ENCODE data around the gene HBA2.
"Not testable (repeated sequence)": the region's sequence is repeated elsewhere in the genome, so short reads cannot be mapped to it uniquely, and the experiment has no call there.

HBA2 gene

DNA sequence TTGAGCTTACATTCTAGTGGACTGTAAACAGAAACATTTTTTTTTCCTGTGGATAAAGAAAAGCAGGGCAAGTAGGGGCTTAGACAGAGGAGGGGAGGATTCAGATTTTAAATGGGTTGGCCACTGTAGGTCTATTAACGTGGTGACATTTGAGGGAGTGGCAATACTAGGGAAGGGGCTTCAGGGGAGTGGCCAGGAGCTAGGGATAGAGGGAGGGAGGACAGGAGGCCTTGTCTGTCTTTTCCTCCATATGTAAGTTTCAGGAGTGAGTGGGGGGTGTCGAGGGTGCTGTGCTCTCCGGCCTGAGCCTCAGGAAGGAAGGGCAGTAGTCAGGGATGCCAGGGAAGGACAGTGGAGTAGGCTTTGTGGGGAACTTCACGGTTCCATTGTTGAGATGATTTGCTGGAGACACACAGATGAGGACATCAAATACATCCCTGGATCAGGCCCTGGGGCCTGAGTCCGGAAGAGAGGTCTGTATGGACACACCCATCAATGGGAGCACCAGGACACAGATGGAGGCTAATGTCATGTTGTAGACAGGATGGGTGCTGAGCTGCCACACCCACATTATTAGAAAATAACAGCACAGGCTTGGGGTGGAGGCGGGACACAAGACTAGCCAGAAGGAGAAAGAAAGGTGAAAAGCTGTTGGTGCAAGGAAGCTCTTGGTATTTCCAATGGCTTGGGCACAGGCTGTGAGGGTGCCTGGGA, 13.4 kb upstream of the HBA2 start:
- DNase-seq = no peak

DNA sequence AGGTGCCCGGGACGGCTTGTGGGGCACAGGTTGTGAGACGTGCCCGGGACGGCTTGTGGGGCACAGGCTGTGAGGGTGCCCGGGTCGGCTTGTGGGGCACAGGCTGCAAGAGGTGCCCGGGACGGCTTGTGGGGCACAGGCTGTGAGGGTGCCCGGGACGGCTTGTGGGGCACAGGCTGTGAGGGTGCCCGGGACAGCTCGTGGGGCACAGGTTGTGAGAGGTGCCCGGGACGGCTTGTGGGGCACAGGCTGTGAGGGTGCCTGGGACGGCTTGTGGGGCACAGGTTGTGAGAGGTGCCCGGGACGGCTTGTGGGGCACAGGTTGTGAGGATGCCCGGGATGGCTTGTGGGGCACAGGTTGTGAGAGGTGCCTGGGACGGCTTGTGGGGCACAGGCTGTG, 12.4 kb upstream of the HBA2 start:
- DNase-seq = not testable (repeated sequence)

DNA sequence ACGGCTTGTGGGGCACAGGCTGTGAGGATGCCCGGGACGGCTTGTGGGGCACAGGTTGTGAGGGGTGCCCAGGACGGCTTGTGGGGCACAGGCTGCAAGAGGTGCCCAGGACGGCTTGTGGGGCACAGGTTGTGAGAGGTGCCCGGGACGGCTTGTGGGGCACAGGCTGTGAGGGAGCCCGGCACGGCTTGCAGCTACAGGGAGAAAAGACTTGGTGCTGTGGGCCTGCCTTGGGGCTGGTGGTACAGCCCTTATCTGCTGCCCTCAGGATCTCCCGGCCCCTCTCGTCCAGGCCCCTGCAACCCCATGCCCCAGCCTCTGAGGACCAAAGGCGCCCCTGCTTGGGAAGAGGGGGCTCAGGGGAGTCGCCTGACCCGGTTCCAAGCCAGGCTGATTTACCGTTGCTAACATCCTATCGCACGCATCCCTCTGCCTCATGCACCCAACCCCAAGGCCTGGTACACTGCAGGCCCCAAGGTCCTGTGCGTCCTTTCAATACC, 11.9 kb upstream of the HBA2 start:
- DNase-seq = no peak

DNA sequence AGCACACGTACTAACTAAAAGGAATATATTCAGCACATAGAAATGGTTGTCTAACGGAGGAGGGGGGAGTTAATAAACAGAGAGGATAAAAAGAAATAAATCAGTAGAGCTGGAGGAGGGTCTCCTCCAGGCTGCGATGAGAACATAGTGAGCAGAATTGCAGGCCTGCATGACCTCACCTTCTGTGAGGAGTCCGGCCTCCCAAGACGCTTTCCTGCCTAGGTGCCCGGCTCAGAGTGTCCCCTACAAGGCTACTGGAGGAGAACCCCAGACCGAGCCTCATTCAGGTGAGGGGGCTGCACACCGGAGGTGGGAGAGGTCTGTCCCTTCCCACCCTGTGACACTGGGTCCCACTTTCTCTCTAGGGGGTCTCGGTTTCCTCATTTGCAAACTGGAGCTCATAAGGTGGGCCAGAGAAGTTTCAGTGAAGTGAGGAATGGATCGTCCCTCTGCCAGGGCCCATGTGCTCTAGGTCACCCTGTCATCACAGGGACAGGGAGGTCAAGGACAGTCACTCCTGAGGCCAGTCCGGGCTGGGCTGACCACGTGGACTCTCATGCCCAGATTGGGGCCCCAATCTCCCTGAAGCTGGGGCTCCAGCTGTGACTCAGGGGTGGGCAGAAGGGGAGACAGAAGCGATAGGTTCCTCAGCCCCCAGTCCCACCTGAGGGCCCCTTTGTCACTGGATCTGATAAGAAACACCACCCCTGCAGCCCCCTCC, 10.2 kb upstream of the HBA2 start:
- no peak for DNase-seq

DNA sequence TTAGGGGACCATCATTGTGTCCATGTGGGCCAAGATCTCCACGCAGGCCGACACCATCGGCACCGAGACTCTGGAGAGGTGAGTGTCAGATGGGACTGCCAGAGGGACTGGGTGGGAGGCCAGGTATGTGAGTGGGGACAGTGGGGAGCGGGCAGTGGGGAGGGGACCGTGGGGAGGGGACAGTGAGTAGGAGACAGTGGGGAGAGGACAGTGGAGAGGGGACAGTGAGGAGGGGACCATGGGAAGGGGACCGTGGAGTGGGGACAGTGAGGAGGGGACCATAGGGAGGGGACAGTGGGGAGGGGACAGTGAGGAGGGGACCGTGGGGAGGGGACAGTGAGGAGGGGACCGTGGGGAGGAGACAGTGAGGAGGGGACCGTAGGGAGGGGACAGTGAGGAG, 9.5 kb upstream of the HBA2 start:
- DNase-seq = not testable (repeated sequence)

DNA sequence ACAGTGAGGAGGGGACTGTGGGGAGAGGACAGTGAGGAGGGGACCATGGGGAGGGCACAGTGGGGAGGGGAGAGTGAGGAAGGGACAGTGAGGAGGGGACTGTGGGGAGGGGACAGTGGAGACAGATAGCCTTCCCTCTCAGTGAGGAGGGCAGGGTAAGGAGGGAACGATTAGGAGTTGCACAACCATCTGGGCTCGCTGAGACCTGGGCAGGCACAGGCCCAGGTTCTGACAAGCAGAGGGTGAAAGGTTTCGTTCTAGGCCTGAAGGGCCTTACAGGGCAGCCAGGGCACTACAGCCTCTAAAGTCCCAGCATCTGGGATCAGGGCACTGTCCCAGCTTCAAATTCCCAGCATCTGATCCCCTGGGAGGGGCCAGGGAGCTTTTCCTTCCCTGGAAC, 9.0 kb upstream of the HBA2 start:
- DNase-seq = not testable (repeated sequence)

DNA sequence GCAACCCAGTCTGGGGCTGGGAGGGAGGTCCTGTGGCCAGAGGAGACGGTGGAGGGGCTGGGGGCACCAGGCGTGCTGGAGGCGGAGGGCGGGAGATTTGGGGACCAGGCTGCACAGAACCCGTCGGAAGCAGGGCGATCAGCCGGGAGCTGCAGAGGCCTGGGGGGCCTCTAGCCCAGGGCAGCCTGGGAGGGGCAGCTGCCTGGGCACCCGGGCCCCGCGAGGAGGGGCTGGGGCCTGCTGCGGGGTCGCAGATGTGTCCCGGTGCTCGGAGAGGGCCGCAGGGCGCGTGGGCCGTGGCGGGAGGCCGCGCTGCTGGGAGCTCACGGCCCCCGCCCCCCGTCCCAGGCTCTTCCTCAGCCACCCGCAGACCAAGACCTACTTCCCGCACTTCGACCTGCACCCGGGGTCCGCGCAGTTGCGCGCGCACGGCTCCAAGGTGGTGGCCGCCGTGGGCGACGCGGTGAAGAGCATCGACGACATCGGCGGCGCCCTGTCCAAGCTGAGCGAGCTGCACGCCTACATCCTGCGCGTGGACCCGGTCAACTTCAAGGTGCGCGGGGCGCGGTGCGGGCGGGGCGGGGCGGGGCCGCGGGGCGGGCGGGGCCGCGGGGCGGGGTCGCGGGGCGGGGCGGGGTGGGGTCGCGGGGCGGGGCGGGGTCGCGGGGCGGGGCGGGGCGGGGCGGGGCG, 8.4 kb upstream of the HBA2 start:
- DNase-seq = not testable (repeated sequence)

DNA sequence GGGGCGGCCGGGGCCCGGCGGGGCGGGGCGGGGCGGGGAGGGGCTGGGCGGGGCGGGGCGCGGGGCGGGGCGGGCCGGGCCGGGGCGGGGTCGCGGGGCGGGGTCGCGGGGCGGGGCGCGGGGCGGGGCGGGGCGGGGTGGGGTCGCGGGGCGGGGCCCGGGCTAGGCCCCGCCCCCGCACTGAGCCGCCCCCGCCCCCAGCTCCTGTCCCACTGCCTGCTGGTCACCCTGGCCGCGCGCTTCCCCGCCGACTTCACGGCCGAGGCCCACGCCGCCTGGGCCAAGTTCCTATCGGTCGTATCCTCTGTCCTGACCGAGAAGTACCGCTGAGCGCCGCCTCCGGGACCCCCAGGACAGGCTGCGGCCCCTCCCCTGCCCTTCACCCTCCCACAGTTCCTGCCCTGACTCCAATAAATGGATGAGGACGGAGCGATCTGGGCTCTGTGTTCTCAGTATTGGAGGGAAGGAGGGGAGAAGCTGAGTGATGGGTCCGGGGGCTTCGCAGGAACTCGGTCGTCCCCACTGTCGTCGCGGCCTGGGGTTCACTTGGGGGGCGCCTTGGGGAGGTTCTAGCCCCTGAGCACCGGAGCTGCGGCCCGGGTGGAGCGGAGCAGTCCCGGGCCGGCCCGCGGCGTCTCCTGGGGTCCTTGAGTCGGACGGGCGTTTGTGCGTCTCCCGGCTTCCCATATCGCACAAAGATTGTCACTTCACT, 7.7 kb upstream of the HBA2 start:
- no peak for DNase-seq

DNA sequence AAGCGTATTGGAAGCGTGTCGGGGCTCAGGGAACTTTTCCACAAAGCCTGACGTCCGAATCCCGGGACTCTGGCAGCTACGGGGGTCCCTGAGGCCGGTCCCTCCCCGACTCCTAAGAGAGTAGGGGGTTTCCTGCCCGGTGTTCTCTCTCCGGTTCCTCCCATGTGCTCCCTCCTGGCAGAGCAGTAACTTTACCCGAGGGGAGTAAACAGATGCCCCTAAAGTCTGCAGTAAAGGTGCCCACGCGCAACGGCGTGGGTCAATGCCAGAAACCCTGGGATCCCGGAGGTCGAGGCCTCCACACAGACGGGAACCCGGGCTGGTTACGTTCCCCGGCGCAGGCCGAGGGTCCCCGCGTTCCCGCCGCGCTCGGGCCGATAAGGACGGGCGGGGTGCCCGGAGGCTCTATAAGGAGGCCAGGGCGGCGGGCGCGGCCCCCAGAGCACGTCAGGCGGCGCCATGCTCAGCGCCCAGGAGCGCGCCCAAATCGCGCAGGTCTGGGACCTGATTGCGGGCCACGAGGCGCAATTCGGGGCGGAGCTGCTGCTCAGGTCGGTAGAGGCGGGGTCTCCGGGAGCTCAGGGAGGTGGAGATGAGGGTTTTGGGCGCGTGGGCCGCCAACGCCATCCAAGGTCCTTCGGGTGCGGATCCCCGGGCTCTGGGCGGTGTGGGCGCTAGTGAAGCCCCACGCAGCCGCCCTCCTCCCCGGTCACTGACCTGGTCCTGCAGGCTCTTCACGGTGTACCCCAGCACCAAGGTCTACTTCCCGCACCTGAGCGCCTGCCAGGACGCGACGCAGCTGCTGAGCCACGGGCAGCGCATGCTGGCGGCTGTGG, 6.9 kb upstream of the HBA2 start, which contains the start of gene HBM:
HBM (plus strand) TSS at position 440 of the 836 bp plus-strand sequence; CDS start at position 460, 20 bp downstream.
- no peak for DNase-seq

DNA sequence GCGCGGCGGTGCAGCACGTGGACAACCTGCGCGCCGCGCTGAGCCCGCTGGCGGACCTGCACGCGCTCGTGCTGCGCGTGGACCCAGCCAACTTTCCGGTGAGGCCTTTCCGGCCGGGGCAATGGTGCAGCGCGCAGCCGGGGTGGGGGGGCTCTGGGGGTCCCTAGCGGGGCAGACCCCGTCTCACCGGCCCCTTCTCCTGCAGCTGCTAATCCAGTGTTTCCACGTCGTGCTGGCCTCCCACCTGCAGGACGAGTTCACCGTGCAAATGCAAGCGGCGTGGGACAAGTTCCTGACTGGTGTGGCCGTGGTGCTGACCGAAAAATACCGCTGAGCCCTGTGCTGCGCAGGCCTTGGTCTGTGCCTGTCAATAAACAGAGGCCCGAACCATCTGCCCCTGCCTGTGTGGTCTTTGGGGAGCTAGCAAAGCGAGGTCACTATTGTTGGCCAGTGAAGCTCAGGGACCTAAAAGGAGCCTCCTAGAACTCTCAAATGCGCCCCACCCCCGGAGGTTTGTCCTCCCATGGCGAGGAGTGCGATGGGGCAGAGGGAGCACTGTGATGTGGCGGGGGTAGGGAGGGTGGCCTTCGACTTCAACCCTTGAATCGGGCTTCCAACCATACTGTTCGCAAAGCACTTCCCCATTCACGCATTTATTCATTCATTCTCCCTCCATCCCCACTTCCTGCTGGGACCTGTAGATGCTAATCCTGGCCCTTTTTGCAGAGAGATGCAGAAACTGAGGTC, 6.1 kb upstream of the HBA2 start:
- no peak for DNase-seq

DNA sequence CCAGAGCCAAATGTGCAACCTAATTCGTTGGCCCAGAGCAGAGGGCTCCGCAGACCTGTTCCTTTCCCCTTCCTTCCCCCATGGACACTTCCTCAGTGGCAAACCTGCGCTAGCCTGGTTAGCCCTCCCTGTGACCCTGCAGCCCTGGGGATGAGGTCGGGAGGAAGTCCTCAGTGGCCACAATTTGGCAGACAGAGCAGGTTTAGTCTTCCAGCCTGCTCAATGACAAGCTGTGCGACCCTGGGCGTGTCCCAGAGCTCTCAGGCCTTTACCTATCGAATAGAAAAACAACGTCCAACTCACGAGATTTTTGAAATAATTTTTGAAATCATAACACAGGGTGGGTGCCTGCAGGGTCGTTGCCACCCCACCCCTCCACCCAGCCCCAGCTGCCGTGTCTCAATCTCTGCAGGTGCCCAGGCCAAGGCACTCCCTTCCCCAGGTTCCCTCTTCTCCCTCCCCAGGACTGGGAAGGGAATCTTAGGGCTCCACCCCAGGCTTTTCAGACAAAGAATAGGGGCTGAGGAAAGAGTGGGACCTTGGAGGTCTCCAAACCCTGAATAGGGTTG, 5.5 kb upstream of the HBA2 start:
- DNase-seq = no peak

DNA sequence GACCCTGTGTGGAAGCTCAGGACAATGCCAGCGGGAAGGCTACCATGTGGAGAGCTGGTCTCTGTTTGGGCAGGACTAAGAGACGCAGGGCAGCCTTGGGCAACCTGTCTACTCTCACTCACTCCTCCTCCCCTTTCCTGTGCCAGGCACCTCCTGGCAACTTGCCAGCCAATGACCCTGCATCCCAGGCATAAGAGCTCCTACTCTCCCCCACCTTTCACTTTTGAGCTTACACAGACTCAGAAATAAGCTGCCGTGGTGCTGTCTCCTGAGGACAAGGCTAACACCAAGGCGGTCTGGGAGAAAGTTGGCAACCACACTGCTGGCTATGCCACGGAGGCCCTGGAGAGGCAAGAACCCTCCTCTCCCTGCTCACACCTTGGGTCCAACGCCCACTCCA, 4.3 kb upstream of the HBA2 start:
- DNase-seq = no peak

DNA sequence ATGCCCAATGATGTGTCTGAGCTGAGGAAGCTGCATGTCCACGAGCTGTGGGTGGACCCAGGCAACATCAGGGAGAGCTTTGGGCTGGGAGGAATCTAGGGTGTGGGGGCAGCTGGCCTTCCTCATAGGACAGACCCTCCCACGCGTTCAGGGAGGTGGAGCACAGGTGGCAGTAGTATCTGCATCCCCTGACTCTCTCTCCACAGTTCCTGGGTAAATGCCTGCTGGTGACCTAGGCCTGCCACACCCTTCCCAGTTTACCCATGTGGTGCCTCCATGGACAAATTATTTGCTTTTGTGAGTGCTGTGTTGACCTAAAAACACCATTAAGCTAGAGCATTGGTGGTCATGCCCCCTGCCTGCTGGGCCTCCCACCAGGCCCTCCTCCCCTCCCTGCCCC, 3.7 kb upstream of the HBA2 start:
- DNase-seq = no peak

DNA sequence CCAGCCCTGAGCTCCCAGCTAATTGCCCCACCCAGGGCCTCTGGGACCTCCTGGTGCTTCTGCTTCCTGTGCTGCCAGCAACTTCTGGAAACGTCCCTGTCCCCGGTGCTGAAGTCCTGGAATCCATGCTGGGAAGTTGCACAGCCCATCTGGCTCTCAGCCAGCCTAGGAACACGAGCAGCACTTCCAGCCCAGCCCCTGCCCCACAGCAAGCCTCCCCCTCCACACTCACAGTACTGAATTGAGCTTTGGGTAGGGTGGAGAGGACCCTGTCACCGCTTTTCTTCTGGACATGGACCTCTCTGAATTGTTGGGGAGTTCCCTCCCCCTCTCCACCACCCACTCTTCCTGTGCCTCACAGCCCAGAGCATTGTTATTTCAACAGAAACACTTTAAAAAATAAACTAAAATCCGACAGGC, 2.6 kb upstream of the HBA2 start:
- not testable (repeated sequence) for DNase-seq

DNA sequence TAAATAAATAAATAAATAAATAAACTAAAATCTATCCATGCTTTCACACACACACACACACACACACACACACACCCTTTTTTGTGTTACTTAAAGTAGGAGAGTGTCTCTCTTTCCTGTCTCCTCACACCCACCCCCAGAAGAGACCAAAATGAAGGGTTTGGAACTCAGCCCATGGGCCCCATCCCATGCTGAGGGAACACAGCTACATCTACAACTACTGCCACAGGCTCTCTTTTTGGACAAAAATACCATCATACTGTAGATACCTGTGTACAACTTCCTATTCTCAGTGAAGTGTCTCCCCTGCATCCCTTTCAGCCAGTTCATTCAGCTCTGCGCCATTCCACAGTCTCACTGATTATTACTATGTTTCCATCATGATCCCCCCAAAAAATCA, 1.9 kb upstream of the HBA2 start:
- DNase-seq = no peak

DNA sequence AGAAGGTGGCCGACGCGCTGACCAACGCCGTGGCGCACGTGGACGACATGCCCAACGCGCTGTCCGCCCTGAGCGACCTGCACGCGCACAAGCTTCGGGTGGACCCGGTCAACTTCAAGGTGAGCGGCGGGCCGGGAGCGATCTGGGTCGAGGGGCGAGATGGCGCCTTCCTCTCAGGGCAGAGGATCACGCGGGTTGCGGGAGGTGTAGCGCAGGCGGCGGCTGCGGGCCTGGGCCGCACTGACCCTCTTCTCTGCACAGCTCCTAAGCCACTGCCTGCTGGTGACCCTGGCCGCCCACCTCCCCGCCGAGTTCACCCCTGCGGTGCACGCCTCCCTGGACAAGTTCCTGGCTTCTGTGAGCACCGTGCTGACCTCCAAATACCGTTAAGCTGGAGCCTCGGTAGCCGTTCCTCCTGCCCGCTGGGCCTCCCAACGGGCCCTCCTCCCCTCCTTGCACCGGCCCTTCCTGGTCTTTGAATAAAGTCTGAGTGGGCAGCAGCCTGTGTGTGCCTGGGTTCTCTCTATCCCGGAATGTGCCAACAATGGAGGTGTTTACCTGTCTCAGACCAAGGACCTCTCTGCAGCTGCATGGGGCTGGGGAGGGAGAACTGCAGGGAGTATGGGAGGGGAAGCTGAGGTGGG, 657 bp downstream of the HBA2 start:
- DNase-seq = not testable (repeated sequence)

DNA sequence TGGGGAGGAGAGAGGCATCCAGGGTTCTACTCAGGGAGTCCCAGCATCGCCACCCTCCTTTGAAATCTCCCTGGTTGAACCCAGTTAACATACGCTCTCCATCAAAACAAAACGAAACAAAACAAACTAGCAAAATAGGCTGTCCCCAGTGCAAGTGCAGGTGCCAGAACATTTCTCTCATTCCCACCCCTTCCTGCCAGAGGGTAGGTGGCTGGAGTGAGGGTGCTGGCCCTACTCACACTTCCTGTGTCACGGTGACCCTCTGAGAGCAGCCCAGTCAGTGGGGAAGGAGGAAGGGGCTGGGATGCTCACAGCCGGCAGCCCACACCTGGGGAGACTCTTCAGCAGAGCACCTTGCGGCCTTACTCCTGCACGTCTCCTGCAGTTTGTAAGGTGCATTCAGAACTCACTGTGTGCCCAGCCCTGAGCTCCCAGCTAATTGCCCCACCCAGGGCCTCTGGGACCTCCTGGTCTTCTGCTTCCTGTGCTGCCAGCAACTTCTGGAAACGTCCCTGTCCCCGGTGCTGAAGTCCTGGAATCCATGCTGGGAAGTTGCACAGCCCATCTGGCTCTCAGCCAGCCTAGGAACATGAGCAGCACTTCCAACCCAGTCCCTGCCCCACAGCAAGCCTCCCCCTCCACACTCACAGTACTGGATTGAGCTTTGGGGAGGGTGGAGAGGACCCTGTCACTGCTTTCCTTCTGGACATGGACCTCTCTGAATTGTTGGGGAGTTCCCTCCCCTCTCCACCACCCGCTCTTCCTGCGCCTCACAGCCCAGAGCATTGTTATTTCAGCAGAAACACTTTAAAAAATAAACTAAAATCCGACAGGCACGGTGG, 1.5 kb downstream of the HBA2 start:
- DNase-seq = not testable (repeated sequence)

DNA sequence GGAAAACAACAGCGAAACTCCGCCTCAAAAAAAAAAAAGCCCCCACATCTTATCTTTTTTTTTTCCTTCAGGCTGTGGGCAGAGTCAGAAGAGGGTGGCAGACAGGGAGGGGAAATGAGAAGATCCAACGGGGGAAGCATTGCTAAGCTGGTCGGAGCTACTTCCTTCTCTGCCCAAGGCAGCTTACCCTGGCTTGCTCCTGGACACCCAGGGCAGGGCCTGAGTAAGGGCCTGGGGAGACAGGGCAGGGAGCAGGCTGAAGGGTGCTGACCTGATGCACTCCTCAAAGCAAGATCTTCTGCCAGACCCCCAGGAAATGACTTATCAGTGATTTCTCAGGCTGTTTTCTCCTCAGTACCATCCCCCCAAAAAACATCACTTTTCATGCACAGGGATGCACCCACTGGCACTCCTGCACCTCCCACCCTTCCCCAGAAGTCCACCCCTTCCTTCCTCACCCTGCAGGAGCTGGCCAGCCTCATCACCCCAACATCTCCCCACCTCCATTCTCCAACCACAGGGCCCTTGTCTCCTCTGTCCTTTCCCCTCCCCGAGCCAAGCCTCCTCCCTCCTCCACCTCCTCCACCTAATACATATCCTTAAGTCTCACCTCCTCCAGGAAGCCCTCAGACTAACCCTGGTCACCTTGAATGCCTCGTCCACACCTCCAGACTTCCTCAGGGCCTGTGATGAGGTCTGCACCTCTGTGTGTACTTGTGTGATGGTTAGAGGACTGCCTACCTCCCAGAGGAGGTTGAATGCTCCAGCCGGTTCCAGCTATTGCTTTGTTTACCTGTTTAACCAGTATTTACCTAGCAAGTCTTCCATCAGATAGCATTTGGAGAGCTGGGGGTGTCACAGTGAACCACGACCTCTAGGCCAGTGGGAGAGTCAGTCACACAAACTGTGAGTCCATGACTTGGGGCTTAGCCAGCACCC, 2.6 kb downstream of the HBA2 start:
- no peak for DNase-seq
